Glomerular visceral epithelial cell (primary cell): Measurements from ENCODE around the gene MAP3K7.

Source experiments
- DNase-seq: peaks from one replicate; pipeline ENCODE4 v3.0.0-alpha.2; 2016; ENCODE audit errors: extremely low spot score

The MAP3K7 gene

GRCh38 chr6:90586836-90587638 is at the start of gene MAP3K7:
TSS of gene MAP3K7 (minus strand) at chr6:90587072. CDS start at chr6:90586883, 189 bp downstream.
- peak; percentile 96 for DNase-seq

GRCh38 chr6:90631046-90631445 is 44.2 kb upstream of the MAP3K7 start:
- DNase-seq: no peak

- no peak for DNase-seq
Measured at GRCh38 chr6:90621581-90621980, 34.7 kb upstream of the MAP3K7 start.

GRCh38 chr6:90619221-90619620 is 32.3 kb upstream of the MAP3K7 start:
- no peak for DNase-seq

GRCh38 chr6:90612313-90612680 is 25.4 kb upstream of the MAP3K7 start:
- no peak for DNase-seq

GRCh38 chr6:90611543-90612312 is 24.9 kb upstream of the MAP3K7 start:
- no peak for DNase-seq

GRCh38 chr6:90610751-90611542 is 24.1 kb upstream of the MAP3K7 start:
- DNase-seq: peak; percentile 15

- DNase-seq: no peak
Measured at GRCh38 chr6:90610301-90610750, 23.5 kb upstream of the MAP3K7 start.

- DNase-seq: no peak
Measured at GRCh38 chr6:90605749-90606340, 19.0 kb upstream of the MAP3K7 start.

GRCh38 chr6:90604546-90604945 is 17.7 kb upstream of the MAP3K7 start:
- no peak for DNase-seq

GRCh38 chr6:90599151-90599550 is 12.3 kb upstream of the MAP3K7 start:
- no peak for DNase-seq

- DNase-seq: no peak
Measured at GRCh38 chr6:90598192-90598951, 11.5 kb upstream of the MAP3K7 start.

GRCh38 chr6:90596967-90597539 is 10.2 kb upstream of the MAP3K7 start:
- no peak for DNase-seq

- DNase-seq: no peak
Measured at GRCh38 chr6:90595854-90596253, 9.0 kb upstream of the MAP3K7 start.

GRCh38 chr6:90586546-90586835 is 381 bp downstream of the MAP3K7 start:
- DNase-seq: no peak

- no peak for DNase-seq
Measured at GRCh38 chr6:90584636-90585255, 2.1 kb downstream of the MAP3K7 start.

GRCh38 chr6:90583836-90584481 is 2.9 kb downstream of the MAP3K7 start:
- DNase-seq: no peak

GRCh38 chr6:90583179-90583835 is 3.6 kb downstream of the MAP3K7 start:
- no peak for DNase-seq

GRCh38 chr6:90581146-90581545 is 5.7 kb downstream of the MAP3K7 start:
- DNase-seq: no peak
